Neutrophil (primary cell): ENCODE data around the gene GID4.

Experiments used
- H3K27ac ChIP-seq: fragments of 200-600 bp; sonication (generic); 2 replicates; pipeline ENCODE4 v1.5.1; 2016; ENCODE audit warnings: mild to moderate bottlenecking, moderate library complexity
- H3K27me3 ChIP-seq: fragments of 200-600 bp; sonication (generic); 2 replicates; pipeline ENCODE4 v1.6.0; 2016; ENCODE audit warnings: mild to moderate bottlenecking
- H3K36me3 ChIP-seq: fragments of 200-600 bp; sonication (generic); 2 replicates; pipeline ENCODE4 v1.5.1; 2017
- H3K4me1 ChIP-seq, 2 experiments: fragments of 200-600 bp in 1 of 2; sonication (generic) in 1 of 2; 1 replicate in 1 of 2; 2 replicates in 1 of 2; pipeline versions ENCODE4 v1.5.1 to v1.6.1; 2013 to 2016; ENCODE audit warnings: low read depth in 1 of 2, low read length in 1 of 2, mild to moderate bottlenecking in 1 of 2, moderate library complexity in 1 of 2; ENCODE audit not compliant: control insufficient read depth in 1 of 2, insufficient read depth in 1 of 2
- H3K4me3 ChIP-seq, 2 experiments: fragments of 200-600 bp in 1 of 2; sonication (generic) in 1 of 2; 1 replicate in 1 of 2; 2 replicates in 1 of 2; pipeline ENCODE4 v1.5.1; 2013 to 2016; ENCODE audit warnings: low read depth in 1 of 2, low read length in 1 of 2, mild to moderate bottlenecking in 1 of 2, moderate library complexity in 1 of 2
- H3K9me3 ChIP-seq: fragments of 200-600 bp; sonication (generic); 2 replicates; pipeline ENCODE4 v1.5.1; 2016
- TF ChIP-seq, protein P1 (sequence below): fragments of 200-600 bp; sonication (generic); IDR thresholded peaks from 2 replicates; pipeline ENCODE4 v1.5.1; 2016; ENCODE audit warnings: antibody characterized with exemption

GID4 gene

GRCh38 chr17:18038861-18039534, at the start of gene GID4, which contains the start of gene ATPAF2:
Gene GID4 (plus strand): TSS chr17:18039408. CDS start chr17:18039465, 57 bp downstream.
Gene ATPAF2 (minus strand): TSS chr17:18039168. CDS start chr17:18039013, 155 bp downstream.
- TF ChIP-seq, protein P1, sequence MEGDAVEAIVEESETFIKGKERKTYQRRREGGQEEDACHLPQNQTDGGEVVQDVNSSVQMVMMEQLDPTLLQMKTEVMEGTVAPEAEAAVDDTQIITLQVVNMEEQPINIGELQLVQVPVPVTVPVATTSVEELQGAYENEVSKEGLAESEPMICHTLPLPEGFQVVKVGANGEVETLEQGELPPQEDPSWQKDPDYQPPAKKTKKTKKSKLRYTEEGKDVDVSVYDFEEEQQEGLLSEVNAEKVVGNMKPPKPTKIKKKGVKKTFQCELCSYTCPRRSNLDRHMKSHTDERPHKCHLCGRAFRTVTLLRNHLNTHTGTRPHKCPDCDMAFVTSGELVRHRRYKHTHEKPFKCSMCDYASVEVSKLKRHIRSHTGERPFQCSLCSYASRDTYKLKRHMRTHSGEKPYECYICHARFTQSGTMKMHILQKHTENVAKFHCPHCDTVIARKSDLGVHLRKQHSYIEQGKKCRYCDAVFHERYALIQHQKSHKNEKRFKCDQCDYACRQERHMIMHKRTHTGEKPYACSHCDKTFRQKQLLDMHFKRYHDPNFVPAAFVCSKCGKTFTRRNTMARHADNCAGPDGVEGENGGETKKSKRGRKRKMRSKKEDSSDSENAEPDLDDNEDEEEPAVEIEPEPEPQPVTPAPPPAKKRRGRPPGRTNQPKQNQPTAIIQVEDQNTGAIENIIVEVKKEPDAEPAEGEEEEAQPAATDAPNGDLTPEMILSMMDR, result peak; percentile 49
- Histone ChIP-seq H3K4me1 (peaks cover 33 to 36% of the 10 kb centered on the region in 2 experiments), H3K36me3 (no peaks in the 10 kb centered on the region), H3K4me3 (peak within 1 kb of the TSS; percentile 78 to 95), H3K9me3 (no peaks in the 10 kb centered on the region), H3K27me3 (no peaks in the 10 kb centered on the region), H3K27ac (peak within 1 kb of the TSS; percentile 77)

GRCh38 chr17:17989618-17990017, 49.6 kb upstream of the GID4 start:
- H3K36me3 ChIP-seq, result no peaks in the 10 kb centered on the region

DNA sequence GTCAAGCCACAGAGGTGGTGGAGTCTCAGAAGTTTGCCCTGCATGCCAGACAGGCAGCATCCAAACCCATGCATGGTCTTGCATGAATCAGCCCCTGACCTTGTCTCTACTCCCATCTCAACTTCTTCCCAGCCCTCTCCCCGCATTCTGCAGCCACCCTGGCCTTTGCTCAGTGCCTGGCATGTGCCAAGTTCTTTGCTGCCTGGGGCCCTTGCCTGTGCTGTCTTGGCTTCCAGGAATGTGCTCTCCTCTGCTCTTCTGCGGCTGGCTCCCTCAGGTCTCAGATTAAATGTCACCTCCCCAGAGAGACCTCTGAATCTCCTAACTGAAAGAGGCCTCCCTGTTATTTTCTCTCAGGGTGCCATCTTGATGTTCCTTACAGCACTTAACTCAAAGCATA, 48.9 kb upstream of the GID4 start:
- Histone ChIP-seq H3K27ac (no peak overlapping the region), H3K36me3 (no peaks in the 10 kb centered on the region)
- TF ChIP-seq, protein P1, result no peak

More at GRCh38 chr17:17989618-17990017, 49.6 kb upstream of the GID4 start:
- Histone ChIP-seq H3K27me3 (no peaks in the 10 kb centered on the region), H3K4me1 (no peaks in the 10 kb centered on the region), H3K4me3 (no peak overlapping the region), H3K27ac (no peak overlapping the region), H3K9me3 (no peaks in the 10 kb centered on the region)
- TF ChIP-seq, protein P1, result no peak

DNA sequence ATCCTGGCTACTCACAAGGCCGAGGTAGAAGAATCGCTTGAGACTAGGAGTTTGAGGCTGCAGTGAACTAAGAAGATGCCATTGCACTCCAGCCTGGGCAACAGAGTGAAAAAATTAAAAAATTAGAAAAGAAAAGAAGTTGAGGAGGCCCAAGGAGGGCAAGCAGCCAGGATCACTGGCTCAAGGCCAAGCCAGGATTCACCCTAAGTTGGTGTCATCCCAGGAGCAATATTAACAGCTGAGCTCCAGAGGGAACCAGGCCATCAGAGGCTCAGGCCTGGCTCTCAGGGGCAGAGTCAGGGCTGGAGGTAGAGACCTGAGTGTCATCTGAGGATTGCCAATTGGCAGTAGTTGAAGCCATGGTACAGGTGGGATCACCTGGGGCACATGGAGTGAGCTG, 45.8 kb upstream of the GID4 start:
- no peaks in the 10 kb centered on the region for H3K4me1 ChIP-seq
- H3K4me3 ChIP-seq, result no peak overlapping the region
- H3K27me3 ChIP-seq, result no peaks in the 10 kb centered on the region
- H3K27ac ChIP-seq, result no peak overlapping the region
- no peaks in the 10 kb centered on the region for H3K36me3 ChIP-seq
- TF ChIP-seq, protein P1, result no peak
- H3K9me3 ChIP-seq, result no peaks in the 10 kb centered on the region

More for the DNA sequence above, 48.9 kb upstream of the GID4 start:
- H3K4me1 ChIP-seq, result no peaks in the 10 kb centered on the region
- no peak overlapping the region for H3K4me3 ChIP-seq
- H3K27me3 ChIP-seq, result no peaks in the 10 kb centered on the region
- H3K9me3 ChIP-seq, result no peaks in the 10 kb centered on the region

DNA sequence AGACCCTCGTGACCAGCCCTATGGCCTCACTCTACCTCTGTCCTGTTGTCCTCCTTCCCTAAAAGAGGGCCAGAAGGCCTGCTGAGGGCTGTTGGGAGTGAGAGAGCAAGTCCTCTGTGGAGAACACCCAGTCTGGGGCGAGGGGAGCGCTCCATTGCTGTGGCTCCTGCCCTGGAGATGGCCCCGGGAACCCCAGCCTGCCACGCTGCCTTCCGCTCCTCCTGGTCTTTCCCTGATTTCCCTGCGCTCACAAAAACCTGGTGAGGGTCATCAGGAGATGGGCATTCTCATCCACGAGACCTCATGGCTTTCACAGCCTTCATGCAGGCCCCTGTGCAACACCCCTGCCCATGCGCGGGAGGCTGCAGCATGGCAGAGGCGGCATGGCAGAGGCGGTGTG, 45.4 kb upstream of the GID4 start:
- no peaks in the 10 kb centered on the region for H3K36me3 ChIP-seq
- H3K4me1 ChIP-seq, result no peaks in the 10 kb centered on the region
- TF ChIP-seq, protein P1, result no peak
- no peak overlapping the region for H3K4me3 ChIP-seq
- H3K27me3 ChIP-seq, result no peaks in the 10 kb centered on the region
- no peaks in the 10 kb centered on the region for H3K9me3 ChIP-seq
- no peak overlapping the region for H3K27ac ChIP-seq
